GM12878 (cell line): ENCODE data around the gene AZGP1. TPM values are rescaled to one million over a fixed set of nuclear protein-coding genes. Genes with fewer than 3 reads are reported as not detected.

Experiments
- ATAC-seq: fragments of 200-7000 bp; cut with Tn5 transposase; 3 replicates; pipeline ENCODE4 v1.9.1; 2020; ENCODE audit warnings: mild to moderate bottlenecking, moderate library complexity
- BruUV-seq: library from RNA; stranded (reverse); fragments of 400-500 nt; replicated peaks from 2 replicates; lab custom pipeline; 2021; lab: Mats Ljungman, UMichigan
- CTCF ChIA-PET: fragments of 300-600 bp; sonication (Branson Sonifier 250); formaldehyde crosslinking; extraction: SDS; loops from one replicate; lab custom pipeline; 2021; ENCODE audit warnings: inconsistent platforms; lab: Yijun Ruan, JAX
- POLR2A ChIA-PET: fragments of 350-600 bp; formaldehyde crosslinking; extraction: SDS; loops from one replicate; lab custom pipeline; 2021; ENCODE audit warnings: inconsistent platforms; lab: Charles Lee
- RAD21 ChIA-PET: fragments of 300-600 bp; sonication (Branson Sonifier 250); formaldehyde crosslinking; loops from one replicate; lab custom pipeline; 2023; ENCODE audit warnings: antibody characterized with exemption; ENCODE audit not compliant: unreplicated experiment; lab: Charles Lee
- SMC1A ChIA-PET: fragments of 300-600 bp; sonication (Branson Sonifier 250); formaldehyde crosslinking; loops from one replicate; lab custom pipeline; 2023; ENCODE audit not compliant: unreplicated experiment, uncharacterized antibody; lab: Charles Lee
- DNase-seq: peaks from one replicate; pipeline ENCODE4 v3.0.0-alpha.2; 2011; ENCODE audit warnings: low read depth, low spot score
- FAIRE-seq: peaks from 3 replicates; lab custom pipeline; 2011; peaks lifted over from hg19 to GRCh38; lab: Jason Lieb, UNC
- H2AFZ ChIP-seq: 2 replicates; pipeline ENCODE4 v1.6.0; 2011; ENCODE audit warnings: low read depth, low read length, control low read depth; ENCODE audit not compliant: control insufficient read depth
- H3K27ac ChIP-seq: 2 replicates; pipeline ENCODE4 v1.5.1; 2011; ENCODE audit warnings: control low read depth; ENCODE audit not compliant: control insufficient read depth, insufficient read depth
- H3K27me3 ChIP-seq, 2 experiments: replicated peaks in 1 of 2; 2 replicates each; pipeline versions ENCODE4 v1.6.0 to v1.6.1; 2011; ENCODE audit warnings: low read length in 1 of 2; ENCODE audit not compliant: control insufficient read depth in 2 of 2, insufficient read depth in 2 of 2
- H3K36me3 ChIP-seq, 2 experiments: 2 replicates each; pipeline ENCODE4 v1.5.1; 2011; ENCODE audit warnings: low read length in 1 of 2; ENCODE audit not compliant: control insufficient read depth in 2 of 2, insufficient read depth in 2 of 2
- H3K4me1 ChIP-seq: 2 replicates; pipeline ENCODE4 v1.6.1; 2011; ENCODE audit warnings: mild to moderate bottlenecking, low read length, moderate library complexity, mixed read lengths; ENCODE audit not compliant: control insufficient read depth, insufficient read depth
- H3K4me2 ChIP-seq: 2 replicates; pipeline ENCODE4 v1.6.0; 2011; ENCODE audit warnings: control low read depth; ENCODE audit not compliant: control insufficient read depth, insufficient read depth
- H3K4me3 ChIP-seq: fragments of 200-600 bp; sonication (generic); 2 replicates; pipeline ENCODE4 v1.5.1; 2016
- H3K79me2 ChIP-seq: 2 replicates; pipeline ENCODE4 v1.6.0; 2011; ENCODE audit warnings: low read length; ENCODE audit not compliant: control insufficient read depth, insufficient read depth
- H3K9ac ChIP-seq: 2 replicates; pipeline ENCODE4 v1.8.0; 2011; ENCODE audit warnings: low read length, control low read depth, mixed read lengths; ENCODE audit not compliant: control insufficient read depth, insufficient read depth
- H3K9me3 ChIP-seq: replicated peaks from 3 replicates; pipeline ENCODE4 v1.5.1; 2011; ENCODE audit warnings: mild to moderate bottlenecking, low read length; ENCODE audit not compliant: control insufficient read depth, insufficient read depth
- H4K20me1 ChIP-seq: 2 replicates; pipeline ENCODE4 v1.6.0; 2011; ENCODE audit not compliant: control insufficient read depth, insufficient read depth
- BMI1 ChIP-seq: fragments of 450-650 bp; IDR thresholded peaks from 2 replicates; pipeline ENCODE4 v1.6.1; 2016; ENCODE audit warnings: mild to moderate bottlenecking, moderate library complexity, borderline replicate concordance
- FOXK2 ChIP-seq: fragments of 450-650 bp; IDR thresholded peaks from 2 replicates; pipeline ENCODE4 v1.6.1; 2017; ENCODE audit warnings: mild to moderate bottlenecking, moderate library complexity
- FOXM1 ChIP-seq: IDR thresholded peaks from 2 replicates; pipeline ENCODE4 v1.6.1; 2012; ENCODE audit warnings: low read depth, mild to moderate bottlenecking, inconsistent platforms, low read length, moderate library complexity
- MTA2 ChIP-seq: fragments of 450-650 bp; IDR thresholded peaks from 2 replicates; pipeline ENCODE4 v1.6.1; 2016; ENCODE audit warnings: low read depth, mild to moderate bottlenecking, moderate library complexity
- NFIC ChIP-seq: IDR thresholded peaks from 2 replicates; pipeline ENCODE4 v1.6.1; 2012; ENCODE audit warnings: low read depth, mild to moderate bottlenecking, inconsistent platforms, low read length, moderate library complexity
- SRF ChIP-seq, 2 experiments: IDR thresholded peaks; 2 replicates each; pipeline ENCODE4 v1.6.1; 2011; ENCODE audit warnings: low read depth in 2 of 2, low read length in 2 of 2, mild to moderate bottlenecking in 1 of 2, moderate library complexity in 1 of 2
- TCF7 ChIP-seq: IDR thresholded peaks from 2 replicates; pipeline ENCODE4 v1.6.1; 2014; ENCODE audit warnings: antibody characterized with exemption, borderline replicate concordance
- WGBS: methylation state at CpG from one replicate; pipeline ENCODE4 v1.1.6; 2016; ENCODE audit warnings: low lambda C conversion rate; ENCODE audit not compliant: insufficient replicate concordance, insufficient coverage; ENCODE audit errors: missing lambda C conversion rate; 5-methylcytosine and 5-hydroxymethylcytosine counted together
- in situ Hi-C: fragments of 300-500 bp; cut with MboI; formaldehyde crosslinking; loops from 9 replicates; pipeline ENCODE4 v1.14.3; 2018; ENCODE audit warnings: mixed read lengths
- intact Hi-C: fragments of 100-400 bp; cut with micrococcal nuclease; formaldehyde crosslinking; loops from one replicate; pipeline ENCODE4 v1.14.2; 2022; ENCODE audit not compliant: unreplicated experiment
- polyA plus RNA-seq, 11 experiments: library from polyadenylated mRNA; depleted of rRNA in 4 of 11; unstranded in 6 of 11; stranded (reverse) in 5 of 11; fragments of >200 nt; fragmentation: Nextera tagmentation in 4 of 11; fragmentation: Illumina TruSeq in 1 of 11; extraction: Ambion mirVana in 4 of 11; extraction: Trizol in 1 of 11; gene quantifications; 1 replicate in 1 of 11; 2 replicates in 10 of 11; pipeline versions ENCODE4 v1.2.1 to v1.2.3, GENCODE V29; 2011 to 2016; ENCODE audit warnings: inconsistent platforms in 2 of 11, missing spikeins in 2 of 11, low read depth in 1 of 11
- total RNA-seq, 4 experiments: library from RNA; depleted of rRNA in 3 of 4; stranded (reverse); fragments of >200 nt in 3 of 4; fragmentation: Illumina TruSeq in 1 of 4; extraction: Trizol in 1 of 4; gene quantifications; 2 replicates each; pipeline versions ENCODE4 v1.2.1 to v1.2.3, GENCODE V29; 2013 to 2021
- TF ChIP-seq, protein P1 (sequence below): fragments of 450-650 bp; formaldehyde crosslinking; IDR thresholded peaks from 2 replicates; pipeline ENCODE4 v1.4.0; 2022; ENCODE audit warnings: mild to moderate bottlenecking, moderate library complexity

AZGP1 gene
- total and polyA plus RNA-seq, 10 of the 15 experiments (the other 5 are each of a cell fraction or from before 2014, with no cell fraction given) = 0.18 to 0.64 (median 0.29) TPM; not detected in 5

- H3K27me3 ChIP-seq = no peaks in the 10 kb centered on the region
- TF ChIP-seq SRF (IDR thresholded peaks at IDR 0.05; ENCODE audit: low read depth in 2 of 2, low read length in 2 of 2) (no peak), NFIC (no peak), FOXK2 (no peak), BMI1 (no peak), MTA2 (no peak), TCF7 (no peak), FOXM1 (no peak)
- TF ChIP-seq, protein P1, sequence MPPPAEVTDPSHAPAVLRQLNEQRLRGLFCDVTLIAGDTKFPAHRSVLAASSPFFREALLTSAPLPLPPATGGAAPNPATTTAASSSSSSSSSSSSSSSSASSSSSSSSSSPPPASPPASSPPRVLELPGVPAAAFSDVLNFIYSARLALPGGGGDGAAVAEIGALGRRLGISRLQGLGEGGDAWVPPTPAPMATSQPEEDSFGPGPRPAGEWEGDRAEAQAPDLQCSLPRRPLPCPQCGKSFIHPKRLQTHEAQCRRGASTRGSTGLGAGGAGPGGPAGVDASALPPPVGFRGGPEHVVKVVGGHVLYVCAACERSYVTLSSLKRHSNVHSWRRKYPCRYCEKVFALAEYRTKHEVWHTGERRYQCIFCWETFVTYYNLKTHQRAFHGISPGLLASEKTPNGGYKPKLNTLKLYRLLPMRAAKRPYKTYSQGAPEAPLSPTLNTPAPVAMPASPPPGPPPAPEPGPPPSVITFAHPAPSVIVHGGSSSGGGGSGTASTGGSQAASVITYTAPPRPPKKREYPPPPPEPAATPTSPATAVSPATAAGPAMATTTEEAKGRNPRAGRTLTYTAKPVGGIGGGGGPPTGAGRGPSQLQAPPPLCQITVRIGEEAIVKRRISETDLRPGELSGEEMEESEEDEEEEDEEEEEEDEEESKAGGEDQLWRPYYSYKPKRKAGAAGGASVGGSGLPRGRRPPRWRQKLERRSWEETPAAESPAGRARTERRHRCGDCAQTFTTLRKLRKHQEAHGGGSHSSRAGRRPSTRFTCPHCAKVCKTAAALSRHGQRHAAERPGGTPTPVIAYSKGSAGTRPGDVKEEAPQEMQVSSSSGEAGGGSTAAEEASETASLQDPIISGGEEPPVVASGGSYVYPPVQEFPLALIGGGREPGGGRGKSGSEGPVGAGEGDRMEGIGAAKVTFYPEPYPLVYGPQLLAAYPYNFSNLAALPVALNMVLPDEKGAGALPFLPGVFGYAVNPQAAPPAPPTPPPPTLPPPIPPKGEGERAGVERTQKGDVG = no peak
- TF ChIP-seq, all 136 proteins: peak for 0
- H3K79me2 ChIP-seq = no peaks in the 10 kb centered on the region
- DNase-seq = no peak
- no peak overlapping the region for H3K27ac ChIP-seq
- H3K9ac ChIP-seq = no peak overlapping the region
- SMC1A ChIA-PET = interaction anchor here (1.4 to 1.6 kb wide), 2 partner anchors 63 to 153 kb away, joined by 5 read pairs; no protein-coding TSS in a partner anchor
- no peaks in the 10 kb centered on the region for H3K4me1 ChIP-seq
- BruUV-seq = no TSS peak
- CTCF ChIA-PET = interaction anchor here (0.8 to 7.3 kb wide), 6 partner anchors 14 to 154 kb away, joined by 3 to 66 read pairs (median 4); no protein-coding TSS in a partner anchor
- no peak overlapping the region for H2AFZ ChIP-seq
- no peak overlapping the region for H3K4me2 ChIP-seq
- H3K9me3 ChIP-seq = no peaks in the 10 kb centered on the region
- H4K20me1 ChIP-seq = no peaks in the 10 kb centered on the region
- no peaks in the 10 kb centered on the region for H3K36me3 ChIP-seq
- intact Hi-C loops = loop anchor here (5.0 kb wide), 2 partner anchors 64 to 151 kb away; partner anchors contain the start of gene MBLAC1
- 42% methylated on average over 13 of the region's 13 CpGs for WGBS
- FAIRE-seq = no peak
- RAD21 ChIA-PET = interaction anchor here (1.3 kb wide), 1 partner anchor 152 kb away, joined by 5 read pairs; no protein-coding TSS in a partner anchor
- ATAC-seq = no peak
- in situ Hi-C loops = no loop called here
- no peak overlapping the region for H3K4me3 ChIP-seq
- POLR2A ChIA-PET = interaction anchor here (0.6 kb wide), 1 partner anchor 18 kb away, joined by 6 read pairs; no protein-coding TSS in a partner anchor
Measured at GRCh38 chr7:99976626-99977025, 795 bp upstream of the AZGP1 start.
